GM18526 (cell line): ENCODE data around the gene SNX5.

ENCODE experiments used
- POLR2A ChIP-seq: IDR thresholded peaks from 3 replicates; pipeline ENCODE4 v1.6.1; 2011; ENCODE audit not compliant: insufficient read length; ENCODE audit errors: extremely low read depth

SNX5 gene

GRCh38 chr20:17969278-17969883 lies 787 bp upstream of the SNX5 start:
- TF ChIP-seq POLR2A = no peak

DNA sequence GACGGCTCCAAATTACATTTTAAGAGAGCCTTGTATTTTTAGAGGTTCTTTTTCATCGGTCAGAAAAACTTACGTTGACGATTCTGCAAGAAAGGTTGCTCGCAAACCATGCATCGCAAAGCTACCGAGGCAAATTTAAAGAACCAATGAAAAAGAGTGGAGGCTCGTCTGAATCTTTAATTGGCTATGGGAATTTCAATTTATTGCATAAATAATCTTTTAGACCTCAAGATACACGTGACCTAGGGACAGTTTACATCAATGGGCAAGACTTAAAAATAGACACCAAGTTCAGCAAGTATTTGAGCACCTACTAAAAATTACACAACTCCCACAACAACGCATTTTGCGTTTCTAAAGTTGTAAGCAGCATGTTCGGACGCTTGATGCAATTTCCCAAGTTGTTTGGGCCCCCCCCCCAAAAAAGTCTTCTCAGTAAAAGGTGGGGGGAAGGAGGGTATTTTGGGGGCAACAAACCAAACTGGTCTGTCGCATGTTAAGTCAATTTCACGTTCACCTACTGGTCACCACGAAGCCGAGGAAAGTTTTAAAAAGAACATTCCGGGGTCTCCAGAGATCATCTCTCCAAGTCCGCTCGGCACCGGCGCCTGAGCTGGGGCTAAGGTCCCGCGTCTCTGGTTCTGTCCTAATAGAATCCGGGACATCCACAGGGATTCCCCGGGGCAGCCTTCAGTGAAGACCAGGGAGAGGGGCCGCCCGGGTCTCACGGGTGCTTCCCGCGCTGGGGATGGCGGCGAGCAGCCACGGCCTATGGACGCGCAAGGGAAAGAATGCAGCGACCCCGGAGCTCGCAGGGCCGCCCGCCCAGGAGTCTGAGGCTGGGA lies 851 bp downstream of the SNX5 start:
- no peak for TF ChIP-seq POLR2A

DNA sequence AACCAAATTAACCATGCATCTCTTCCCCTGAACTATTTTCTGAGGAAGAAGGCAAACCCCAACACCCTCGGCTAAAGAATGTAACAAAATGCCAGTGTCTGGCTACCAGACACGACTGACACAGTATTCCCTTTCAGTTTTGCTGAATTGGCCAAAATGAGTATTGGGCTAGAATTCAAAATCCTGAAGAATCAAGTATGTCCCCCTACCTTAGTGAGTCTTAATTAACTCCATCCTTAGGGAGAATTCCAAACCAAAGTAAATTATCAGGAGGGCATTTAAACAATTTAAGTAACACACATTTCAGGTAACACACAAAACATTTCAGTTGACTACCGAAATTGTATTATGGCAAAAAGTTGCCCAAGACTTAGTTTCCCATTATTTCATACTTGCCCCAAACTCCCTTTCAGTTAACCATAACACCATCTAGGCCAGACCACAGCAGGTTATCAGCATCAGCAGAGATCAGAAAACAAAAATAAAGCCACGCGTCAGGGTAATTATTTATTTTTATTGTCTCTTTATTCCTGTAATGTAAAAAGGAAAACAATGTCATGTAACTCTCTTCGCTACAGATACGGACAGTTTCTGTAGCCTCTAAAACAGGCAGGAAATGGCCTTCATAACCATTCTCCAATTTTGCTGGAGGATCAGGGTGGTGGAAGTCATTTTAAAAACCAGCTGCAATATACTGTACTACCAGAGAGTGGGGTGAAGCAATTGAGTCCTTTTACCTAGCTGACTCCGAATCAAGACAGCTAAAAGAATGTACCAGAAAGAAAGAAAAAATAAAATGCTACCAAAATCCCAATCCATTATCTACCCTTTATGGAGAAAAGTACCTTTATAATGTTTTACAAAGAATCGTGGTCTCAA lies 1.9 kb downstream of the SNX5 start:
- TF ChIP-seq POLR2A = no peak

- TF ChIP-seq POLR2A = no peak
Measured at GRCh38 chr20:17965042-17965697, 3.4 kb downstream of the SNX5 start.

DNA sequence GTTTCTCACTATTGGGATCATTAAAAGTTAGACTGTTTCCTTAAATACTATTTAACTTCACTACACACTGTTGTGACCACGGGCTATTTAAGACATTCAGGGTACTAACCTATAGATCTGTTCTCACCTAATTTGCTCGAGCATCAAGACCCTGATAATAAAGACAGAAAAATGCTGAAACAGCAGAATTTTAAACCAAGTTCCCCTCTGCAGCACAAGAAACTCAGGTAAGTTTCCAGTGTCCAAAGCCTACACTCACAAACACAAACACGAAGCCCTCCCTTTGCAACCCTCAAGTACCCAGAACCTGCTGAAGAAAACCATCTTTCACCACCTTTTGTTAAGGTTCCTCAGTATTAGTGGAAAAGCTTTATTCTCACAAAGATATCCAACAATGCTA lies 4.0 kb downstream of the SNX5 start:
- no peak for TF ChIP-seq POLR2A

DNA sequence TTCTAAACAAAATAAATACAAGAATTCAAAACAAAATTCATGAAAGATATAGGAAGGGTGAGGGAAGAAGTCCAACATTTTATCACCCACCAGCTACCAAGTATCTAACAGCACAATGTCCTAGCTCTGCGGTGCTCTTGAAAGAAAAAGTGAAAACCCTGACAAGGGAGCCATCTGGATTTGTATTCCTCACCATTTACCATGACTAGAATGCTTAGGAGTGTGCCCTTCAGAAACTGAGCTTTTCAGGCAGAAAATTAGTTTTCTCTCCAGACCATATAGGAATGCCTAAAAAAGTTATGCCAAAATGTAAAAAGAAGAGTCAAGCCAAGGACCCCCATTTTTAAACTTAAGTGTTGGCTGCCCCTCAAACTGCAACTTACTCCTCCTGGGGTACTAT lies 4.5 kb downstream of the SNX5 start:
- TF ChIP-seq POLR2A = no peak

- TF ChIP-seq POLR2A = no peak
Measured at GRCh38 chr20:17963114-17963897, 5.3 kb downstream of the SNX5 start.

GRCh38 chr20:17961587-17961940 lies 7.0 kb downstream of the SNX5 start:
- TF ChIP-seq POLR2A = no peak

- no peak for TF ChIP-seq POLR2A
Measured at GRCh38 chr20:17960927-17961586, 7.5 kb downstream of the SNX5 start.

- no peak for TF ChIP-seq POLR2A
Measured at GRCh38 chr20:17959257-17959627, 9.4 kb downstream of the SNX5 start.

DNA sequence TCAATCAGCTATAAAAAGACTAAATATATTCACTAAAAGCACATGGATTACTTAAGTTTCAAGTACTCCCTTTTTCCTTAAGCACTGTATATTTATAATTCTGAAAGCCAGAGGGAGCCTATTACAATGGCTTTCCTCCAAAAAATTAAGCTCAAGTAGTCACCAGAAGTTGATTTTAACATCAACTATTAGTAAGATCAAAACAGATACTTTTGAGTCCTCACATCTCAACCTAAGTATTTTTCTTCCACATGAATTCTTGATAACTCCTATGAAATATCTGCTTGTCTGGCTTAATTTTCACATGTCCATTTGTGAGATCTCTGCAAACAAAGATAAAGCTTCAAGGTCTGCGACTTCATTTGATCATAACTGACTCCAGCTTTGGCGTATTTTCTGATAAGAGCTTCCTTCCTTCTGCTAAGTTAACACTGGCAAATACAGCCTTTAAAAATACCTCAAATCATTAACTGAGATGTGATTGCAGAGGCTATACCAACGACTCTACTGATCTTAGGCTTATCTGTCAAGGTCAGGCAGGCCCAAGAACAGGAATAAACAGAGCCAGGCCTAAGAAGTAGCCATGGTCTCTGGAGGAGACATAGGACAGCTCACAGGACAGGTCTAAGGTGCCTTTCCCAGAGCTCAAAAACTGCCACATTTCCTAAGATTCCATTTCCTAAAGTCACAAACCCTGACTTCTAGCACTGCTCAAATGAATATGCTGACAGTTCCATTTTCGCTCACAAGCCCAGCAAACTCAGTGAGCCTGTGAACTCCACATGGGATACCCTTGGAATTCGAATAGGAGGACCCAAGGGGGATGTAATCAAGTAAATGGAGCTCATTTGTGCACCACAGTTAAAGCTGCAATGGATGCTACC lies 10.0 kb downstream of the SNX5 start:
- TF ChIP-seq POLR2A = no peak

- TF ChIP-seq POLR2A = no peak
Measured at GRCh38 chr20:17957505-17958363, 10.9 kb downstream of the SNX5 start.
